ENCODE data around the gene MASP1.

Gene MASP1

GRCh38 chr3:187295316-187296034, 3.9 kb upstream of the MASP1 start:
- H3K4me3 ChIP-seq (replicated peaks in 1 of 2; ENCODE audit: low read depth in 2 of 2, low read length in 2 of 2) = no peak overlapping the region
- peak in 1 of 2 donors; percentile 31 for DNase-seq (ENCODE audit: low read depth in 2 of 2)
- peak; percentile 37 for TF ChIP-seq CTCF (IDR thresholded peaks at IDR 0.05; ENCODE audit: low read depth, low read length)

- no peak overlapping the region for H3K4me3 ChIP-seq (replicated peaks in 1 of 2; ENCODE audit: low read depth in 2 of 2, low read length in 2 of 2)
- no peak for DNase-seq (ENCODE audit: low read depth in 2 of 2)
Observed at GRCh38 chr3:187293516-187294430, 2.2 kb upstream of the MASP1 start.

GRCh38 chr3:187292631-187293515, 1.3 kb upstream of the MASP1 start:
- H3K4me3 ChIP-seq (replicated peaks in 1 of 2; ENCODE audit: low read depth in 2 of 2, low read length in 2 of 2) = no peak overlapping the region
- peak in 1 of 2 donors; percentile 15 for DNase-seq (ENCODE audit: low read depth in 2 of 2)
- no peak for TF ChIP-seq CTCF (IDR thresholded peaks at IDR 0.05; ENCODE audit: low read depth, low read length)

More at GRCh38 chr3:187293516-187294430, 2.2 kb upstream of the MASP1 start:
- TF ChIP-seq CTCF (IDR thresholded peaks at IDR 0.05; ENCODE audit: low read depth, low read length) = no peak

- no peak for TF ChIP-seq CTCF (IDR thresholded peaks at IDR 0.05; ENCODE audit: low read depth, low read length)
- DNase-seq (ENCODE audit: low read depth in 2 of 2) = no peak
- H3K4me3 ChIP-seq (replicated peaks in 1 of 2; ENCODE audit: low read depth in 2 of 2, low read length in 2 of 2) = no peak overlapping the region
Observed at GRCh38 chr3:187292181-187292580, 644 bp upstream of the MASP1 start.

- no peak overlapping the region for H3K4me3 ChIP-seq (replicated peaks in 1 of 2; ENCODE audit: low read depth in 2 of 2, low read length in 2 of 2)
- TF ChIP-seq CTCF (IDR thresholded peaks at IDR 0.05; ENCODE audit: low read depth, low read length) = no peak
- DNase-seq (ENCODE audit: low read depth in 2 of 2) = peak; percentile 20 to 48
Observed at GRCh38 chr3:187291001-187291511, 481 bp downstream of the MASP1 start.

- DNase-seq (ENCODE audit: low read depth in 2 of 2) = peak in 1 of 2 donors; percentile 8
- H3K4me3 ChIP-seq (replicated peaks in 1 of 2; ENCODE audit: low read depth in 2 of 2, low read length in 2 of 2) = no peak overlapping the region
- no peak for TF ChIP-seq CTCF (IDR thresholded peaks at IDR 0.05; ENCODE audit: low read depth, low read length)
Observed at GRCh38 chr3:187290503-187290902, 1.0 kb downstream of the MASP1 start.

Measured in cardiac fibroblast (primary cell).